HG03159 (cell line): ENCODE results near the gene BRD9.
"Not testable (repeated sequence)": the region's sequence is repeated elsewhere in the genome, so short reads cannot be mapped to it uniquely, and the experiment has no call there.

Experiments used
- ATAC-seq: cut with Tn5 transposase; IDR thresholded peaks from one replicate; pipeline ENCODE4 v1.9.1; 2021; ENCODE audit warnings: mild to moderate bottlenecking, moderate library complexity; ENCODE audit not compliant: unreplicated experiment

The BRD9 gene

DNA sequence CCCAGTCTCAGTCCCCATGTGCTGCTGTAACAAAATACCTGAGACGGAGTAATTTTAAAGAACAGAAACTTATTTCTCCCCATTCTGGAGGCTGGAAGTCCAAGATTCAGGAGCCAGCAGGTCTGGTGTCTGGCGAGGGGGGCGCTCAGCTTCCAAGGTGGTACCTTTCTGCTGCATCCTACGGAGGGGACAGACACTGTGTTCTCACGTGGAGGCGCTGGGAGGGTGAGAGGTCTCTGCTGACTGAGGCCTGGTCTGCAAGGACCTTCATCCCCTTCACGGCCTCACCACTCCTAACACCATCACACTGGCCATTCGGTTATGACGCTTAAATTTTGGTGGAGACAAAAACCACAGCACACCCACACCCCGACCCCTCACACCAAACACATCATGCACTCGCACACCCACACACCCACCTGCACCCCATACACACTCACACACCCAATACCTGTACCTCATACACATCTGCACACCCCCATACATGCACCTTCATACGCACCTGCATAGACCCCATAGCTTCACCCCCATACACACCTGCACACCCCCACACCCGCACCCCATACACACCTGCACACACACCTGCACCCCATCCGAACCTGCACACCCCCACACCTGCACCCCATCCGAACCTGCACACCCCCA lies 32.0 kb downstream of the BRD9 start:
- no peak for ATAC-seq

DNA sequence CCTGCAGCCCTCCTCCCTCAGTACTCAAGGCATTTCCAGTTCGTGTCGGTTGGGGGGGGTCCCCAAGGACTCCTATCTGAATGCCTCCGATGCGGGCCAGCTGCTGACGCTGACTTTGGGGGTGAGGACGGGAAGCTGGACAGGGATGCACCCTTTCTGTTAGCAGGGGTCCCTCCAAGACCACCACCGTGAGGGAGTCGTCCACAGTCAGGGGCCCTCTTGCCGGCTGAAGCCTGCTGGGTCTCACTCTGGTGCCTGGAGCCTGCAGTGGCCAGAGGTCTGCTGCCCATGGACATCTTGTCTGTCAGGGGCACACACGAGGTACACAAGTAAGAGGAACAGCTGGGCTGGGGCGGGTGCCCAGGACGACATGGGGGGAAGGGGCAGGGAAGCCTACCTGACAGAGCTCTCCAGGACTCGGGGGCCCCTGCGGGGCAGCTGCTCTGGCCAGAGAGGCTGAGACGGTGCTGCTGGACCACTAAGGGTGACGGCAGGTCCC lies 32.8 kb downstream of the BRD9 start:
- no peak for ATAC-seq

DNA sequence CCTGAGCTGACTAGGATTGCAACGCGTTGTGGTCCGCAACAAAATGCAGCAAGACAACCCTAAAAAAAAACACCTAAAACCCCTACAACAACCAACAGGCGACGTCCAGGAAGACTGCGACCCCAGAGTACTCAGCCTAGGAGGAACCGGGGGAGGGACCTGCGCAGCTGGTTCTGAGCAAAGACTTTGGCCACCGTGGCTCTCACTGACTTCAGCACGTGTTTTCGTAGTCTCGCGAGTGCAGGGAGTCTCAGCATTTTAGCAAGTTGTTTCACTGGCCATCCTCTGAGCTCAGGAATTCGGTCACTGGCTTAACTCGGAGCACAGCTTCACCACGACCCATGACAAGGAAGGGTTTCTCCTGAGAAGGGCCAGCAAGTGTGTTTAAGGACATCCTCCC lies 33.2 kb downstream of the BRD9 start:
- ATAC-seq: no peak

DNA sequence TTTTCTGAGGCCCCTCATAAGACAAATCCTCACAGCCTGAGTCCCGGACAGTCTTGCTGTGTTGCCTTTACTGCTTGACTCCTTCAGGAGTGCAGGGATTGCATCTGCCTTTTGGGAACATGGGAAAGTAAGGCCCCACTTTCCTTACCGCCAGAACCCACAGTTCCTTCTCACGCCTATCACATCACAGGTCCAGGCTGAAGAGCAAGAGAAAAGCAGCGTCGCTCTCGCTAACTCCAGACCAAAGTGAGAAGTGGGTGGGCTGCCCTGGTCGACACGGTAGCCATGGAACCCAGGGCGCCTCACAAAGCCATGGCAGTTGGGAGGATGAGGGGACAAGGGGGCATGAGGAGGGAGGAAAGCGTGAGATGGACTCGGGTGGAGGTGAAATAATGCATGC lies 33.9 kb downstream of the BRD9 start:
- ATAC-seq: no peak

DNA sequence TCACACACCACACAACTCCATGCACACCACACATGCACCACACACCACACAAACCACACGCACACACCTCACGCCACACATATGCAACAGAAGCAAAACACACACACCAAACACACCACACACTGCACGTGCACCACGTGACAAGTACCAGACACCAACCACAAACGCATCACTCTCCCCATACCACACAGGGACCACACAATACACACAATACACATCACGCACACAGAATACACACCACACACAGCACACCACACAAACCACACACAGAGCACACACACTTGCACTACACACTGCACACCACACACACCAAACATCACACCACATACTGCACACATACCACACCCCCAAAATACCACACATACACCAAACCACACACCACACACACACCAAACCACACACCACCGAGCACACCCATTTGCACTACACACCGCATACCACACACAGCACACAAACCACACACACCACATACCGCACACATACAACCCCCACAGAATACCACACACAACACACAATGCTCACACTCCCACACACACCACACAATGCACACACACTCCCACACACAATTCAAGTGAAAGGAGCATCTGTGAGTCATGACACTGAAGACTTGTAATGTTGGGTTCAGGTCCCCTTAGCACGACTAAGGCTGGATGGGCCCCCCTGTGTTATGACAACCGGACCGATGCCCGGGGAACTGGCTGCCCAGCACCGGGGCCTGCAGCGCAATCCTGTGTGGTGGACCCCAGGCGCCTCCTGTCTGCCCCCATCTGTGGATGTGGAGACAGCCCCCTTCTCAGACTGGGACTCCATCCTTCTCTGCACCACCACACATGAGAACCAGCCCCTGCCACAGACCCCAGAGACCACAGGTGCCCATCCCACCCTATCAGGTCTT lies 35.8 kb downstream of the BRD9 start:
- no peak for ATAC-seq

DNA sequence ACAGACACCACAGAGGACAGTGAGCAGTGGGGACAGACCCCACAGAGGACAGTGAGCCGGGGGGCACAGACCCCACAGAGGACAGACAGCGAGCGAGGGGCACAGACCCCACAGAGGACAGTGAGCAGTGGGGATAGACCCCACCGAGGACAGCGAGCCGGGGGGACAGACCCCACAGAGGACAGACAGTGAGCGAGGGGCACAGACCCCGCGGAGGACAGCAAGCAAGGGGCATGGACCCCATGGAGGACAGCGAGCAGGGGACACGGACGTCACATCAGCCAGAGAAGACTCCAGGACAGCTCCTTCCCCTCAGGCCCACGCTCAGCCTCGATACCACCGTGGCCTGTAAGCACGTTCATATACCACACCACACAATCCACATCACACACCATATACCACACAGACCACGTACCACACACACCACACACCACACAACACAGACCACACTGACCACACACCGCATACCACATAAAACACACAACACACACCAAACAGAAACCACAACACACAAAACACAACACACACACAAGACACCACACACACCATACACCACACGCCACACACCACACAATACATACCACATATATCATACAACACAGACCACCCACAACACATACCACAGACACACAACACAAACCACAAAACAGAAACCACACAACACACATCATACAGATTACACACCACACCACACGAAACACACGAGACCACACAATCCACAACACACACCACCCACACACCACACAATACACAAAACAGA lies 36.6 kb downstream of the BRD9 start:
- no peak for ATAC-seq

DNA sequence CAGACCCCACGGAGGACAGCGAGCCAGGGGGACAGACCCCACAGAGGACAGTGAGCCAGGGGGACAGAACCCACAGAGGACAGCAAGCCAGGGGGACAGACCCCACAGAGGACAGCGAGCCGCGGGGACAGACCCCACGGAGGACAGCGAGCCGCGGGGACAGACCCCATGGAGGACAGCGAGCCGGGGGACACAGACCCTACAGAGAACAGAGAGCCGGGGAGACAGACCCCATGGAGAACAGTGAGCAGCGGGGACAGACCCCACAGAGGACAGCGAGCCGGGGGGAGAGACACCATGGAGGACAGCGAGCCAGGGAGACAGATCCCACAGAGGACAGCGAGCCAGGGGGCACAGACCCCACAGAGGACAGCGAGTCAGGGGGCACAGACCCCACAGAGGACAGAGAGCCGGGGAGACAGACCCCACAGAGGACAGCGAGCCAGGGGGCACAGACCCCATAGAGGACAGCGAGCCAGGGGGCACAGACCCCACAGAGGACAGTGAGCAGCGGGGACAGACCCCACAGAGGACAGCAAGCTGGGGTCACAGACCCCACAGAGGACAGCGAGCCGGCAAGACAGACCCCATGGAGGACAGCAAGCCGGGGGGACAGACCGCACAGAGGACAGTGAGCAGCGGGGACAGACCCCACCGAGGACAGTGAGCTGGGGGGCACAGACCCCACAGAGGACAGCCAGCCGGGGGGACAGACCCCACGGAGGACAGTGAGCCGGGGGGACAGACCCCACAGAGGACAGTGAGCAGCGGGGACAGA lies 37.4 kb downstream of the BRD9 start:
- ATAC-seq: no peak

DNA sequence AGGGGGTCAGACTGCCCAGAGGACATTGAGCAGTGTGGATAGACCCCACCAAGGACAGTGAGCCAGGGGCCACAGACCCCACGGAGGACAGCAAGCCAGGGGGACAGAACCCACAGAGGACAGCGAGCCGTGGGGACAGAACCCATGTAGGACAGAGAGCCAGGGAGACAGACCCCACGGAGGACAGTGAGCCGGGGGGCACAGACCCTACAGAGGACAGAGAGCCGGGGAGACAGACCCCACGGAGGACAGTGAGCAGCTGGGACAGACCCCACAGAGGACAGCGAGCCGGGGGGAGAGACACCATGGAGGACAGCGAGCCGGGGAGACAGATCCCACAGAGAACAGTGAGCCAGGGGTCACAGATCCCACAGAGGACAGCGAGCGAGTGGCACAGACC lies 38.4 kb downstream of the BRD9 start:
- no peak for ATAC-seq

DNA sequence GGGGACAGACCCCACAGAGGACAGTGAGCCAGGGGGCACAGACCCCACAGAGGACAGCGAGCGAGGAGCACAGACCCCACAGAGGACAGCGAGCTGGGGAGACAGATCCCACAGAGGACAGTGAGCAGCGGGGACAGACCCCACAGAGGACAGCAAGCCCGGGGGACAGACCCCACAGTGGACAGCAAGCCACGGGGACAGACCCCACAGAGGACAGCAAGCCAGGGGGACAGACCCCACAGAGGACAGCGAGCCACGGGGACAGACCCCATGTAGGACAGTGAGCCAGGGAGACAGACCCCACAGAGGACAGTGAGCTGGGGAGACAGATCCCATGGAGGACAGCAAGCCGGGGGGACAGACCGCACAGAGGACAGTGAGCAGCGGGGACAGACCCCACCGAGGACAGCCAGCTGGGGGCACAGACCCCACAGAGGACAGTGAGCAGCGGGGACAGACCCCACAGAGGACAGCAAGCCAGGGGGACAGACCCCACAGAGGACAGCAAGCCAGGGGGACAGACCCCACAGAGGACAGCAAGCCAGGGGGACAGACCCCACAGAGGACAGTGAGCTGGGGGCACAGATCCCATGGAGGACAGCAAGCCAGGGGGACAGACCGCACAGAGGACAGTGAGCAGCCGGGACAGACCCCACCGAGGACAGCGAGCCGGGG lies 39.0 kb downstream of the BRD9 start:
- not testable (repeated sequence) for ATAC-seq

DNA sequence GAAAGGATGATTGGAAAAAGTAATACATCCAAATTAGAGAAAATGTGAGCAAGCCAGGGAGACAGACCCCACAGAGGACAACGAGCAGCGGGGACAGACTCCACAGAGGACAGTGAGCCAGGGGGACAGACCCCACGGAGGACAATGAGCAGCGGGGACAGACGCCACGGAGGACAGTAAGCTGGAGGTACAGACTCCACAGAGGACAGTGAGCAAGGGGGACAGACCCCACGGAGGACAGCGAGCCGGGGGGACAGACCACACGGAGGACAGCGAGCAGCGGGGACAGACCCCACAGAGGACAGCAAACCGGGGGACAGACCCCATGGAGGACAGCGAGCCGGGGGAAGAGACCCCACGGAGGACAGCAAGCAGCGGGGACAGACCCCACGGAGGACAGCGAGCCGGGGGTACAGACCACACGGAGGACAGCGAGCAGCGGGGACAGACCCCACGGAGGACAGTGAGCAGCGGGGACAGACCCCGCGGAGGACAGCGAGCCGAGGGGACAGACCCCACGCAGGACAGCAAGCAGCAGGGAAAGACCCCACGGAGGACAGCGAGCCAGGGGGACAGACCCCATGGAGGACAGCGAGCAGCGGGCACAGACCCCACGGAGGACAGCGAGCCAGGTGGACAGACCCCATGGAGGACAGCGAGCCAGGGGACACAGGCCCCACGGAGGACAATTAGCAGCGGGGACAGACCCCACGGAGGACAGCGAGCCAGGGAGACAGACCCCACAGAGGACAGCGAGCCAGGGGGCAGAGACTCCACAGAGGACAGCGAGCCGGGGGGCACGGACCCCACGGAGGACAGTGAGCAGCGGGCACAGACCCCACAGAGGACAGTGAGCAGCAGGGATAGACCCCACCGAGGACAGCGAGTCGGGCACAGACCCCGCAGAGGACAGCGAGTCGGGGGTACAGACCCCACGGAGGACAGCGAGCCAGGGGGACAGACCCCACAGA lies 39.9 kb downstream of the BRD9 start:
- ATAC-seq: no peak

DNA sequence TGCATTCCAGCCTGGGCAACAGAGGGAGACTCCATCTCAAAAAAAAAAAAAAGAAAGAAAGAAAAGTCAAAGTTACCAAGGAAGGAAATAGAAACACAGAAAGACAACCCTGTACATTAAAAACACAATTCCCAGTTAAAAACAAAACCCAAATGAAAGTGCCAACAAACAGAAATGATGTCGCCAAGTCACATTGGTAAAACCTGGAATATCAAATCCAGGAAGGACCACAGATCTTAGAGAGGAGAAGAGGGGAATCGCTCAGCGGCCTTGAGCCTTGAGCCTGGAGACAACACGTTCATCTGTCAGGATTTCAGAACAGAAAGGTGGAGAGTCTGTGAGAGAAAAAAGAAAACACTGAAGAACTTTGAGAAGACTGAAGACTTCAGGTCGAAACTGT lies 40.6 kb downstream of the BRD9 start:
- no peak for ATAC-seq

DNA sequence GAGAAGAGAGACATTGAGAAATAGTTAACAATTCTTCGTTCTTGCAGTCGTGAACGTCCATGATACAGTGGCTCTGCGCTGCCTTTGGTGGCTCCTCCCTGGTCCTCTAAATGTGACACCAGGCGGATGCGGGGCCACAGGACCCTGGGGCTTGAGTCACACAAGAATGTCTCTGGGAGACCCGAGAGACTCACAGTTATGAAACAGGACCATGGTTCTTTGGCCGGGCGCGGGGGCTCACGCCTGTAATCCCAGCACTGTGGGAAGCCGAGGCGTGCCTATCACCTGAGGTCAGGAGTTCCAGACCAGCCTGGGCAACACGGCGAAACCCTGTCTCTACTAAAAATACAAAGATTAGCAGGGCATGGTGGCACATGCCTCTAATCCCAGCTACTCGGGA lies 41.0 kb downstream of the BRD9 start:
- no peak for ATAC-seq

DNA sequence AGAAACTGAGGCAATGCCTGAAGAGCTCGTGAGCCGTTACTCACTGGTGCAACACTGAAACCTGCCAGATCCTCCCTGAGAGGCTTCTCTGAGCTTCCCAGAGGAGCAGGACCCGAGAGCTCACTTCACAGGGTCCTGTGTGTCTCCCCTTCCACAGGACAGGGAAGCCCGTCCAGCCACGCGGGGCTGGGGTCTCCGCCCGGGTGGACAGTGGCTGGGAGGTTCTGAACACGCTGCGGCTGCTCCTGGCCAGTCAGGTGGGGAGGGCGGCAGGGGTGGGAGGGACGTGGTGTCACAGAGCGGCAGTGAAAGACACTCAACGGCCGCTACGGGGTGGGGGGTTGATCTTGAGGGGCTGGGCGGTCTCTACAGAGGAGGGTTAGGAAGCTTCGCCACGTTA lies 41.5 kb downstream of the BRD9 start:
- no peak for ATAC-seq

DNA sequence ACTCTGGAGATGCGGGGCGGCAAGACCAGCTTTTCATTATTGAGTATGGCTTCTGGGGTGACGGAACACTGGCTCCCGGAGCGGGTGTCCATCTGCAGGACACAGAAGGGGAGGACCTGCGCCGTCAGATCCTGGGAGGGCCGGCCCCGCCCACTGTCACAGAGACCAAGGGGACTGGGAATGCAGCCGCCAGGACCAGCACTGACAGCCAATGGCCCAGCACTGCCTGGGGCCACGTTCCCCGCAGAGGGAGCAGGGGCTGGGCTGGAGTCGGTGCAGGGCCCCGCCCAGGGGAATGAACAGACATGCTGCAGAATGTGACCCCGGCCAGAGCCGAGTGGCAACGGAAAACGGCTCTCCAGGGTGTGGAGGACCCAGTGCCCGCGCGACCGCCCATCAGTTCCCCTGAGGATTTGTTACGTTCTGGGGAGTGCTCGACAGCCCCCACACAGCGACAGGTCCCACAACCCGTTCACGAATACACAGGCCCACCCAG lies 42.0 kb downstream of the BRD9 start, which contains the start of gene ZDHHC11:
ZDHHC11 (minus strand) TSS at position 476 of the 496 bp plus-strand sequence; CDS start at position 92, 384 bp downstream.
- no peak for ATAC-seq

DNA sequence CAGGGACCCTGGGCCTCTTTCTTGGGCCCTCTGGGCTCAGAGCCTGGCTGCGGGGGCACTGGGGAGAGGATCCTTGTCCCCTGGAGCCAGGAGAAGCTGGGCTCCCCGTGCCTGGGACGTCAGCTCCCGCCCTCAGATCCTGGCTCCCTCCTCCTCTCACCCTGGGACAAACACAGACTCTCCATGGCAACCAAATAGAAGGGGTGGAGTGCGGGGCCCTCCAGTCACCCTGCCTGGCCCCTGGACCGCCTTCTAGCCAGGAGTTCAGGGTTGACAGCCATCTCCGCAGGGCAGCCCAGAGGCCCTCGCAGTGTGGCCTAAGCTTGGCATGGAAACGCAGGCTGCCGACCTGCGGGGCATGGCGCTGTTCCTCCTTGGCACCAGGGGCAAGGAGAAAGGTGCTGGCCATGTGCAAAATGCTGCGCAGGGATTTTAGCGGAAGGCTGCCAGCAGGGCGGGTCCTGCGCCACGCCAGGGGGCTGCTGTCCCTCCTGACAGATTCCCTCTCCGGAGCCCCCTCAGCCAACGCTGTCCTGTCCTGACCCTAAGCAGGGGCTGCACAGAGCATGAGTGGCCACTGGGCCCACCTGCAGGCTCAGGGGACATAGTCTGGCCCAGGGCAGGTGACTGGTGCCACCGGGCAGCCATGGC lies 42.8 kb downstream of the BRD9 start:
- ATAC-seq: no peak

DNA sequence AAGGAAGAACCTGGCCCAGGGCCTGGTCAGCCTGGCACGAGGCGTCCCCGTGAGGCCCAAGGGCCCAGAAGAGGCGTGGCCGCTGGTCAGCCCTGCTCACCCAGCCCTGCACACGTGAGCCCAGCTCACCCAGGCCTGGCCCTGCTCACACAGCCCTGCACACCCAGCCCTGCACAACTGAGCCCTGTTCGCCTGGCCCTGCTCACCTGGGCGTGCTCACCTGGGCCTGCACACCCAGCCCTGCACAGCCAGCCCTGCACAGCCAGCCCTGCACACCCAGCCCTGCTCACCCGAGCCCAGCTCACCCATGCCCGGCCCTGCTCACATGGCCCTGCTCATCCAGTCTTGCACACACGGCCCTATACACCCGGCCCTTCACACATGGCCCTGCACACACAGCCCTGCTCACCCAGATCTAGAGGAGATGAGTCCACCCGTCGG lies 43.9 kb downstream of the BRD9 start:
- ATAC-seq: no peak

DNA sequence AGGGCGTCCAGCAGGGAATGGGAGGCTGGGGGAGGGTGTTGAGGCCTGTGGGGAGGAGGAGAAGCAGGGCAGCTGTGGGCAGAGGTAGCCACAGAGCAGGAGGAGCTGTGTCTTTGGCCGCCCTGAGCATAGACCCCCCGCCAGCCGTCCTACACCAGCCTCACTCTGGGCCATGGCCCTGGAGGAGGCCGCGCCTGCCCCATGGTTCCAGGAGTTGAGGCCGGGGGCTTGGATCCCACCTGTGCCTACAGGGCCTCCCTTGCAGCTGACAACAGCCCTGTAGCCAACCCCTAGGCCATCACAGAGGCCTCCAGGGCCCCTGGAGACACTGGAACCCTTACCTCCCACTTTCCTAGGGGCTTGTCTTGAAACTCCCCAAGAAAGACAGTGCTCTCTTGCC lies 44.9 kb downstream of the BRD9 start:
- ATAC-seq: not testable (repeated sequence)

DNA sequence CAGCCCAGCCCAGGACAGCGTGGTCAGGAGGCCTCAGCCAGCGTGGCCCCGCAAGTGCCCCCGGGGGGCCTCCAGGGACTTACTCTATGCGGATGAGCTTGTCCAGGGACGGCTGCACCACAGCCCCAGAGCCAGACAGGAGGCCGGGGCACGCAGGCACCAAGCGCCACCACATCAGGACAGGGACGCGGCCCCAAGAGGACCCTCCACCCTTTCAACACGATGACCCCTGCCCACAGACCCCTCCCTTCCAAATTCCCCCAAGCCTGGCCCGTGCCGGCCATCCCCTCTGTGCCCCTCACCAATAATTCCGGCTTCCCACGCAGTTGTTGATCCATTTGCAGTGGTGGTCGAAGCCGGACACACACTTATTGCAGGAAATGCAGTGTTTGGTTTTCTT lies 45.4 kb downstream of the BRD9 start:
- ATAC-seq: not testable (repeated sequence)
